GM12878 (cell line): ENCODE data around the gene VARS2. TPM values are rescaled to one million over a fixed set of nuclear protein-coding genes. Genes with fewer than 3 reads are reported as not detected.

Experiments used
- ATF3 ChIP-seq: IDR thresholded peaks from 2 replicates; pipeline ENCODE4 v1.6.1; 2011; ENCODE audit warnings: low read depth, mild to moderate bottlenecking, low read length, moderate library complexity, borderline replicate concordance; ENCODE audit errors: extremely low read depth
- BCL11A ChIP-seq: IDR thresholded peaks from 2 replicates; pipeline ENCODE4 v1.6.1; 2011; ENCODE audit warnings: low read depth, low read length
- CBX3 ChIP-seq: fragments of 200-600 bp; sonication (generic); IDR thresholded peaks from 2 replicates; pipeline ENCODE4 v1.6.1; 2016; ENCODE audit warnings: low read depth, borderline replicate concordance
- DPF2 ChIP-seq: fragments of 450-650 bp; IDR thresholded peaks from 2 replicates; pipeline ENCODE4 v1.6.1; 2017; ENCODE audit warnings: mild to moderate bottlenecking
- E2F4 ChIP-seq: IDR thresholded peaks from 2 replicates; pipeline ENCODE4 v1.6.1; 2012; ENCODE audit warnings: low read depth, low read length, improper control_type of control experiment
- EGR1 ChIP-seq, 2 experiments: IDR thresholded peaks; 1 replicate in 1 of 2; 2 replicates in 1 of 2; pipeline ENCODE4 v1.6.1; 2011 to 2012; ENCODE audit warnings: low read depth in 2 of 2, low read length in 2 of 2, borderline replicate concordance in 1 of 2, mild to moderate bottlenecking in 1 of 2, moderate library complexity in 1 of 2
- EP300 ChIP-seq, 2 experiments: fragments of 150-350 bp in 1 of 2; IDR thresholded peaks; 2 replicates each; pipeline ENCODE4 v1.6.1; 2011 to 2012; ENCODE audit warnings: low read depth in 2 of 2, low read length in 2 of 2, borderline replicate concordance in 1 of 2, improper control_type of control experiment in 1 of 2, inconsistent platforms in 1 of 2; ENCODE audit not compliant: control insufficient read depth in 1 of 2
- FOXM1 ChIP-seq: IDR thresholded peaks from 2 replicates; pipeline ENCODE4 v1.6.1; 2012; ENCODE audit warnings: low read depth, mild to moderate bottlenecking, inconsistent platforms, low read length, moderate library complexity
- GABPA ChIP-seq: IDR thresholded peaks from 2 replicates; pipeline ENCODE4 v1.6.1; 2014; ENCODE audit warnings: antibody characterized with exemption, low read depth, mild to moderate bottlenecking, inconsistent platforms
- HDAC2 ChIP-seq: fragments of 200-600 bp; sonication (generic); IDR thresholded peaks from 2 replicates; pipeline ENCODE4 v1.6.1; 2017
- HDGF ChIP-seq: fragments of 450-650 bp; IDR thresholded peaks from 2 replicates; pipeline ENCODE4 v1.6.1; 2016; ENCODE audit warnings: antibody characterized with exemption
- MTA2 ChIP-seq: fragments of 450-650 bp; IDR thresholded peaks from 2 replicates; pipeline ENCODE4 v1.6.1; 2016; ENCODE audit warnings: low read depth, mild to moderate bottlenecking, moderate library complexity
- MYC ChIP-seq: IDR thresholded peaks from 2 replicates; pipeline ENCODE4 v1.6.1; 2011; ENCODE audit warnings: mild to moderate bottlenecking, low read length, moderate library complexity, inconsistent platforms; ENCODE audit not compliant: insufficient read depth, insufficient replicate concordance, insufficient read length, severe bottlenecking
- NBN ChIP-seq: fragments of 450-650 bp; IDR thresholded peaks from 2 replicates; pipeline ENCODE4 v1.6.1; 2016
- NFYB ChIP-seq: IDR thresholded peaks from 2 replicates; pipeline ENCODE4 v1.6.1; 2011; ENCODE audit warnings: low read depth, mild to moderate bottlenecking, low read length, improper control_type of control experiment, moderate library complexity; ENCODE audit not compliant: insufficient read depth
- NR2C1 ChIP-seq: fragments of 450-650 bp; IDR thresholded peaks from 2 replicates; pipeline ENCODE4 v1.6.1; 2017; ENCODE audit warnings: antibody characterized with exemption, mild to moderate bottlenecking, moderate library complexity
- PAX8 ChIP-seq: fragments of 450-650 bp; IDR thresholded peaks from 2 replicates; pipeline ENCODE4 v1.6.1; 2017; ENCODE audit warnings: mild to moderate bottlenecking, moderate library complexity
- PKNOX1 ChIP-seq: fragments of 450-650 bp; IDR thresholded peaks from 2 replicates; pipeline ENCODE4 v1.6.1; 2016; ENCODE audit warnings: mild to moderate bottlenecking
- SPI1 ChIP-seq: IDR thresholded peaks from 2 replicates; pipeline ENCODE4 v1.6.1; 2011; ENCODE audit warnings: low read depth, mild to moderate bottlenecking, low read length, moderate library complexity, borderline replicate concordance; ENCODE audit not compliant: insufficient read depth
- SREBF1 ChIP-seq: IDR thresholded peaks from 2 replicates; pipeline ENCODE4 v1.6.1; 2012; ENCODE audit warnings: mild to moderate bottlenecking, low read length
- STAT3 ChIP-seq: IDR thresholded peaks from 2 replicates; pipeline ENCODE4 v1.6.1; 2011; ENCODE audit warnings: low read depth, low read length, improper control_type of control experiment
- WRNIP1 ChIP-seq: IDR thresholded peaks from 2 replicates; pipeline ENCODE4 v1.6.1; 2011; ENCODE audit warnings: low read depth, low read length, improper control_type of control experiment, borderline replicate concordance
- YY1 ChIP-seq: IDR thresholded peaks from 2 replicates; pipeline ENCODE4 v1.6.1; 2011; ENCODE audit warnings: low read depth, mild to moderate bottlenecking, low read length
- ZNF384 ChIP-seq: IDR thresholded peaks from 2 replicates; pipeline ENCODE4 v1.6.1; 2012; ENCODE audit warnings: low read depth, mild to moderate bottlenecking, low read length, improper control_type of control experiment, borderline replicate concordance
- polyA plus RNA-seq, 11 experiments: library from polyadenylated mRNA; depleted of rRNA in 4 of 11; unstranded in 6 of 11; stranded (reverse) in 5 of 11; fragments of >200 nt; fragmentation: Nextera tagmentation in 4 of 11; fragmentation: Illumina TruSeq in 1 of 11; extraction: Ambion mirVana in 4 of 11; extraction: Trizol in 1 of 11; gene quantifications; 1 replicate in 1 of 11; 2 replicates in 10 of 11; pipeline versions ENCODE4 v1.2.1 to v1.2.3, GENCODE V29; 2011 to 2016; ENCODE audit warnings: inconsistent platforms in 2 of 11, missing spikeins in 2 of 11, low read depth in 1 of 11
- total RNA-seq, 4 experiments: library from RNA; depleted of rRNA in 3 of 4; stranded (reverse); fragments of >200 nt in 3 of 4; fragmentation: Illumina TruSeq in 1 of 4; extraction: Trizol in 1 of 4; gene quantifications; 2 replicates each; pipeline versions ENCODE4 v1.2.1 to v1.2.3, GENCODE V29; 2013 to 2021
- TF ChIP-seq, protein P1 (sequence below): fragments of 450-650 bp; IDR thresholded peaks from 2 replicates; pipeline ENCODE4 v1.6.1; 2017; ENCODE audit warnings: low read depth, mild to moderate bottlenecking, moderate library complexity
- TF ChIP-seq, protein P2 (sequence below): fragments of 450-650 bp; IDR thresholded peaks from 2 replicates; pipeline ENCODE4 v1.6.1; 2016; ENCODE audit warnings: mild to moderate bottlenecking

Gene VARS2
- total and polyA plus RNA-seq, 10 of the 15 experiments (the other 5 are each of a cell fraction or from before 2014, with no cell fraction given) = 3.8 to 70.7 (median 49.1) TPM

DNA sequence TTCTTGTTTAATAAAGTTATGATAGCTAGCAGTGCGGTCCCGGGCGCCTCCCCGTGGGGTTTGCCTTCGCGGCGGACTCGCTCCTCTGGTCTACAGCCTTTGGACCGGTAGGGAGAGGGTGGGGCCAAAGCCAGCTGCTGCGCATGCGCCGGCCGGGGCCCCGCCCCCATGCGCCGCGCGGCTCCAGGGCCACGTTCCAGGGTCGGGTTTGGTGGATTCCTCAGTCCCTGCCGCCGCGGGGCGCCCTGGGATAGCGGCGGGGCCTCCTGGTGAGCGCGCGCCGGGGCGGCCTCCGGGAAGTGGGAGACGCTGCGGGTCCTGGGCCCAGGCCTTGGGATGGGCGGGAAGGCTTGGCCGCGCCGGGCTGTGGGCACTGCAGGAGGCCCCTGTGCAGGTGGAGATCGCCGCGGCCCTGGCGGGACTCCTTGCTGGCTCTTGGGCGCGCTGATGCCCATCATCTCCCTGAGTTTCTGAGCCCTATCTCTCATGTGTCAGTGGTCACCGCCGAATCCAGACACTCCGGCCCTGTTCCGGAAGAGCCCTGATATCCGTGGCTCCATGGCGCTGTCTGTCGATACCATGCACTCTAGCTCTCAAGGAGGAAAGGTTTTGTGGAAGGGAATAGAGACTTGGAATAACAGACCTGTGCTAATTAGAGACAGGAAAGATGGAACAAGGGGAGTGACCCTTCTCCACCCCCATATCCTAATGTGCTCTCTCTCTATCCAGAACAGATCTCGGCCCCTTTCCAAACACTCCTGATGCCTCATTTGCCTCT is at the start of gene VARS2 (continued):
- TF ChIP-seq CBX3 = no peak
- no peak for TF ChIP-seq NBN
- TF ChIP-seq NFYB = no peak
- no peak for TF ChIP-seq STAT3
- no peak for TF ChIP-seq ZNF384
- TF ChIP-seq E2F4 = no peak
- 0 out of 2 replicates have a peak, but pooled peaks have one; percentile 42 for TF ChIP-seq DPF2
- no peak for TF ChIP-seq SPI1
- TF ChIP-seq WRNIP1 = no peak
- no peak for TF ChIP-seq MTA2
- TF ChIP-seq FOXM1 = no peak
- no peak for TF ChIP-seq BCL11A
- TF ChIP-seq EP300 (IDR thresholded peaks at IDR 0.05; ENCODE audit: borderline replicate concordance in 1 of 2, control insufficient read depth in 1 of 2, low read depth in 2 of 2, low read length in 2 of 2) = no peak
- no peak for TF ChIP-seq GABPA
- peak in 1 of 2 experiments; percentile 50; a peak in 1 of 3 replicates for TF ChIP-seq EGR1 (IDR thresholded peaks at IDR 0.05; ENCODE audit: borderline replicate concordance in 1 of 2, low read depth in 2 of 2, low read length in 2 of 2)
- TF ChIP-seq, protein P1, sequence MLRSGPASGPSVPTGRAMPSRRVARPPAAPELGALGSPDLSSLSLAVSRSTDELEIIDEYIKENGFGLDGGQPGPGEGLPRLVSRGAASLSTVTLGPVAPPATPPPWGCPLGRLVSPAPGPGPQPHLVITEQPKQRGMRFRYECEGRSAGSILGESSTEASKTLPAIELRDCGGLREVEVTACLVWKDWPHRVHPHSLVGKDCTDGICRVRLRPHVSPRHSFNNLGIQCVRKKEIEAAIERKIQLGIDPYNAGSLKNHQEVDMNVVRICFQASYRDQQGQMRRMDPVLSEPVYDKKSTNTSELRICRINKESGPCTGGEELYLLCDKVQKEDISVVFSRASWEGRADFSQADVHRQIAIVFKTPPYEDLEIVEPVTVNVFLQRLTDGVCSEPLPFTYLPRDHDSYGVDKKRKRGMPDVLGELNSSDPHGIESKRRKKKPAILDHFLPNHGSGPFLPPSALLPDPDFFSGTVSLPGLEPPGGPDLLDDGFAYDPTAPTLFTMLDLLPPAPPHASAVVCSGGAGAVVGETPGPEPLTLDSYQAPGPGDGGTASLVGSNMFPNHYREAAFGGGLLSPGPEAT = no peak
- TF ChIP-seq SREBF1 = no peak
- no peak for TF ChIP-seq NR2C1
- TF ChIP-seq, protein P2, sequence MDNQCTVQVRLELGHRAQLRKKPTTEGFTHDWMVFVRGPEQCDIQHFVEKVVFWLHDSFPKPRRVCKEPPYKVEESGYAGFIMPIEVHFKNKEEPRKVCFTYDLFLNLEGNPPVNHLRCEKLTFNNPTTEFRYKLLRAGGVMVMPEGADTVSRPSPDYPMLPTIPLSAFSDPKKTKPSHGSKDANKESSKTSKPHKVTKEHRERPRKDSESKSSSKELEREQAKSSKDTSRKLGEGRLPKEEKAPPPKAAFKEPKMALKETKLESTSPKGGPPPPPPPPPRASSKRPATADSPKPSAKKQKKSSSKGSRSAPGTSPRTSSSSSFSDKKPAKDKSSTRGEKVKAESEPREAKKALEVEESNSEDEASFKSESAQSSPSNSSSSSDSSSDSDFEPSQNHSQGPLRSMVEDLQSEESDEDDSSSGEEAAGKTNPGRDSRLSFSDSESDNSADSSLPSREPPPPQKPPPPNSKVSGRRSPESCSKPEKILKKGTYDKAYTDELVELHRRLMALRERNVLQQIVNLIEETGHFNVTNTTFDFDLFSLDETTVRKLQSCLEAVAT = no peak
- no peak for TF ChIP-seq HDGF
- TF ChIP-seq HDAC2 = no peak
- TF ChIP-seq ATF3 = no peak
- TF ChIP-seq MYC = no peak
- no peak for TF ChIP-seq YY1
- no peak for TF ChIP-seq PAX8
- TF ChIP-seq PKNOX1 = no peak
